Hepatocyte (in vitro differentiated cells): ENCODE data around the gene RPS6KA5. TPM values are rescaled to one million over a fixed set of nuclear protein-coding genes. Genes with fewer than 3 reads are reported as not detected.

Experiments used
- DNase-seq: peaks from one replicate; pipeline ENCODE4 v3.0.0-alpha.2; 2016; ENCODE audit warnings: low spot score
- H2AFZ ChIP-seq: fragments of 200-600 bp; sonication (generic); 2 replicates; pipeline ENCODE4 v1.6.0; 2016; ENCODE audit warnings: antibody characterized with exemption, mild to moderate bottlenecking
- H3K27ac ChIP-seq: fragments of 200-600 bp; sonication (generic); 2 replicates; pipeline ENCODE4 v1.5.1; 2016; ENCODE audit warnings: mild to moderate bottlenecking
- H3K27me3 ChIP-seq: fragments of 200-600 bp; sonication (generic); 2 replicates; pipeline ENCODE4 v1.6.1; 2016
- H3K36me3 ChIP-seq: fragments of 200-600 bp; sonication (generic); replicated peaks from 2 replicates; pipeline ENCODE4 v1.5.1; 2016; ENCODE audit warnings: low read depth; ENCODE audit not compliant: insufficient read depth
- H3K4me1 ChIP-seq: fragments of 200-600 bp; sonication (generic); 2 replicates; pipeline ENCODE4 v1.5.1; 2016; ENCODE audit warnings: mild to moderate bottlenecking, moderate library complexity; ENCODE audit not compliant: insufficient read depth
- H3K4me2 ChIP-seq: fragments of 200-600 bp; sonication (generic); 2 replicates; pipeline ENCODE4 v1.6.0; 2016
- H3K4me3 ChIP-seq: fragments of 200-600 bp; sonication (generic); 2 replicates; pipeline ENCODE4 v1.5.1; 2016; ENCODE audit warnings: mild to moderate bottlenecking
- H3K79me2 ChIP-seq: fragments of 200-600 bp; sonication (generic); 2 replicates; pipeline ENCODE4 v1.6.0; 2017; ENCODE audit warnings: mild to moderate bottlenecking
- H3K9me2 ChIP-seq: fragments of 200-600 bp; sonication (generic); replicated peaks from 2 replicates; pipeline ENCODE4 v1.6.0; 2017; ENCODE audit warnings: mild to moderate bottlenecking; ENCODE audit not compliant: insufficient read depth
- H3K9me3 ChIP-seq: fragments of 200-600 bp; sonication (generic); 2 replicates; pipeline ENCODE4 v1.5.1; 2016; ENCODE audit warnings: low read depth, mild to moderate bottlenecking
- H4K20me1 ChIP-seq: fragments of 200-600 bp; sonication (generic); 2 replicates; pipeline ENCODE4 v1.6.0; 2016; ENCODE audit warnings: mild to moderate bottlenecking; ENCODE audit not compliant: insufficient read depth, poor library complexity, severe bottlenecking
- CTCF ChIP-seq: fragments of 200-600 bp; sonication (generic); IDR thresholded peaks from 2 replicates; pipeline ENCODE4 v1.5.1; 2016; ENCODE audit warnings: antibody characterized with exemption, mild to moderate bottlenecking; ENCODE audit not compliant: poor library complexity
- EZH2 ChIP-seq: fragments of 200-600 bp; sonication (generic); IDR thresholded peaks from 2 replicates; pipeline ENCODE4 v1.6.1; 2016; ENCODE audit warnings: antibody characterized with exemption, mild to moderate bottlenecking, borderline replicate concordance
- EZH2phosphoT487 ChIP-seq: fragments of 200-600 bp; sonication (generic); IDR thresholded peaks from one replicate; pipeline ENCODE4 v1.6.1; 2018; ENCODE audit warnings: antibody characterized with exemption, mild to moderate bottlenecking, low read depth, moderate library complexity; ENCODE audit not compliant: unreplicated experiment, severe bottlenecking
- WGBS: methylation state at CpG from one replicate; pipeline ENCODE4 v1.1.6; 2016; ENCODE audit warnings: low lambda C conversion rate; ENCODE audit errors: missing lambda C conversion rate; 5-methylcytosine and 5-hydroxymethylcytosine counted together
- polyA plus RNA-seq: library from polyadenylated mRNA; unstranded; fragments of >200 nt; fragmentation: Nextera tagmentation; extraction: Ambion mirVana; gene quantifications from 2 replicates; pipeline ENCODE4 v1.2.1, GENCODE V29; 2016
- total RNA-seq: library from RNA; depleted of rRNA; stranded (reverse); fragments of >200 nt; gene quantifications from 2 replicates; pipeline ENCODE4 v1.2.3, GENCODE V29; 2014

Gene RPS6KA5
- total and polyA plus RNA-seq, 2 experiments from 2014 or later = 4.8 to 6.3 TPM

GRCh38 chr14:91070572-91070971 lies 10.1 kb upstream of the RPS6KA5 start:
- H3K4me3 ChIP-seq = no peak overlapping the region
- H3K79me2 ChIP-seq = no peaks in the 10 kb centered on the region
- H3K9me3 ChIP-seq = no peaks in the 10 kb centered on the region
- H3K9me2 ChIP-seq = no peaks in the 10 kb centered on the region
- no peaks in the 10 kb centered on the region for H3K27me3 ChIP-seq
- H3K27ac ChIP-seq = no peak overlapping the region
- TF ChIP-seq EZH2phosphoT487 = no peak
- TF ChIP-seq EZH2 = no peak
- TF ChIP-seq CTCF = no peak
- H3K36me3 ChIP-seq = no peaks in the 10 kb centered on the region
- no peaks in the 10 kb centered on the region for H3K4me1 ChIP-seq
- no peak for DNase-seq
- H3K4me2 ChIP-seq = no peak overlapping the region
- H4K20me1 ChIP-seq = no peaks in the 10 kb centered on the region
- no peak overlapping the region for H2AFZ ChIP-seq

DNA sequence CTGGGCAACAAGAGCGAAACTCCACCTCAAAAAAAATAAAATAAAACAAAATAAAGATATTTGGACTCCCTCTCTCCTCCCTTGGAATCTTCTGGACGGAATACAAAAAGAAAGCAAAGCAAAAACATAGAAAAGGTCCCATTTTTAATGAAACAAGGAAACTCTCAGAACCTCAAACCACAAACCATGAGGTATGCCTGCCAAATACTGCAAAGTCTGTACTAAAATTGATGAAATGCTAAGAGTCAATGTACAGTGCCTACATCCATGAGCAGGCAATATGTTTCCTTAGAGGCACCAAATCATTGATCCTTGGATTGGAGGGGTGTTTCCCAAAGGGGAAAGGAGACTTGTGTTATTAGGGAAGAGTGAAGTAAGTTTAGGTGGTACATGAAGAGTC lies 8.2 kb upstream of the RPS6KA5 start:
- H2AFZ ChIP-seq = no peak overlapping the region
- H3K36me3 ChIP-seq = no peaks in the 10 kb centered on the region
- H3K9me3 ChIP-seq = no peaks in the 10 kb centered on the region
- H3K9me2 ChIP-seq = no peaks in the 10 kb centered on the region
- H3K4me1 ChIP-seq = no peaks in the 10 kb centered on the region
- H3K4me2 ChIP-seq = no peak overlapping the region
- no peaks in the 10 kb centered on the region for H4K20me1 ChIP-seq
- H3K79me2 ChIP-seq = no peaks in the 10 kb centered on the region
- no peaks in the 10 kb centered on the region for H3K27me3 ChIP-seq
- no peak overlapping the region for H3K27ac ChIP-seq
- 100% methylated on average over 1 of the region's 2 CpGs for WGBS
- H3K4me3 ChIP-seq = no peak overlapping the region
- DNase-seq = no peak
- TF ChIP-seq EZH2 (no peak), EZH2phosphoT487 (no peak), CTCF (no peak)

- no peak overlapping the region for H2AFZ ChIP-seq
- no peaks in the 10 kb centered on the region for H3K27me3 ChIP-seq
- WGBS = 100% methylated on average over 1 of the region's 1 CpG
- H3K4me3 ChIP-seq = no peak overlapping the region
- H3K36me3 ChIP-seq = no peaks in the 10 kb centered on the region
- no peak overlapping the region for H3K27ac ChIP-seq
- H3K9me2 ChIP-seq = no peaks in the 10 kb centered on the region
- TF ChIP-seq CTCF = no peak
- TF ChIP-seq EZH2 = no peak
- no peak for TF ChIP-seq EZH2phosphoT487
- no peaks in the 10 kb centered on the region for H3K4me1 ChIP-seq
- no peaks in the 10 kb centered on the region for H4K20me1 ChIP-seq
- H3K4me2 ChIP-seq = no peak overlapping the region
- H3K9me3 ChIP-seq = no peaks in the 10 kb centered on the region
- DNase-seq = no peak
- no peaks in the 10 kb centered on the region for H3K79me2 ChIP-seq
Measured at GRCh38 chr14:91067186-91067585, 6.7 kb upstream of the RPS6KA5 start.

DNA sequence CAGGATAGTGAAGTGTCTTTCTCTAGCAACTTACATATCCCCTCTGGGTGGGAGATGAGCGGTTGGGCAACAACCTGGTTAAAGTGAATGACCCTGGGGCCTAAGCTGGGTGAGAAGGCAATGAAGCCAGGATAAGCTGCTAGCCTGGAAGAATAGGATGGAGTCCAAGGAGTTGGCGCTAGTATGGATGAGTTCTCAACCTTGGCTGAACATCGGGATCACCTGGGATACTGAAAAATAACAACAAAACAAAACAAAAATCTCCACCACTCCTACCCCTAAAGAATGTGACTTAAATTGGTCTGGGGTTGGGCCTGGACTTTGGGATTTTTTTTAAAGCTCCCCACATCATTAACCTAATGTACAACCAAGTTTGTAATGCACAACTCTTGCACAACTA lies 4.8 kb upstream of the RPS6KA5 start:
- no peak overlapping the region for H3K27ac ChIP-seq
- TF ChIP-seq CTCF = no peak
- TF ChIP-seq EZH2 = no peak
- no peak for DNase-seq
- no peaks in the 10 kb centered on the region for H4K20me1 ChIP-seq
- H3K4me1 ChIP-seq = peaks cover 7% of the 10 kb centered on the region
- no peak overlapping the region for H3K4me3 ChIP-seq
- no peak overlapping the region for H3K4me2 ChIP-seq
- H3K9me3 ChIP-seq = no peaks in the 10 kb centered on the region
- no peaks in the 10 kb centered on the region for H3K36me3 ChIP-seq
- no peak overlapping the region for H2AFZ ChIP-seq
- H3K27me3 ChIP-seq = no peaks in the 10 kb centered on the region
- 95% methylated on average over 3 of the region's 3 CpGs for WGBS
- H3K9me2 ChIP-seq = no peaks in the 10 kb centered on the region
- no peaks in the 10 kb centered on the region for H3K79me2 ChIP-seq
